CD8-positive, alpha-beta memory T cell (primary cell): ENCODE results near the gene SPATA33. TPM values are rescaled to one million over a fixed set of nuclear protein-coding genes. Genes with fewer than 3 reads are reported as not detected.
A peak's percentile ranks its signal among the peaks of the same experiment; 100 is the strongest.
"Not testable (repeated sequence)": the region's sequence is repeated elsewhere in the genome, so short reads cannot be mapped to it uniquely, and the experiment has no call there.

Experiments
- CTCF ChIA-PET: fragments of 350-600 bp; sonication (Branson Sonifier 250); formaldehyde crosslinking; loops from one replicate; lab custom pipeline; 2021; ENCODE audit warnings: antibody characterized with exemption; lab: Charles Lee
- POLR2A ChIA-PET: fragments of 350-600 bp; sonication (Branson Sonifier 250); formaldehyde crosslinking; loops from one replicate; lab custom pipeline; 2021; ENCODE audit warnings: antibody characterized with exemption; lab: Charles Lee
- DNase-seq, 5 donors: peaks; one replicate each; pipeline versions ENCODE4 v3.0.0 to v3.0.0-alpha.2; 2020 to 2022; ENCODE audit warnings: mixed read lengths in 1 of 5
- H3K27ac ChIP-seq: one replicate; pipeline ENCODE4 v1.7.0; 2013; ENCODE audit warnings: low read depth, mild to moderate bottlenecking, low read length, moderate library complexity
- H3K27me3 ChIP-seq: 2 replicates; pipeline ENCODE4 v1.7.0; 2013; ENCODE audit warnings: low read length, mild to moderate bottlenecking; ENCODE audit not compliant: insufficient read depth, poor library complexity, severe bottlenecking
- H3K36me3 ChIP-seq: 2 replicates; pipeline ENCODE4 v1.7.0; 2013; ENCODE audit warnings: mild to moderate bottlenecking, low read length, moderate library complexity; ENCODE audit not compliant: insufficient read depth
- H3K4me1 ChIP-seq: 2 replicates; pipeline ENCODE4 v1.7.0; 2013; ENCODE audit warnings: mild to moderate bottlenecking, low read length, moderate library complexity; ENCODE audit not compliant: insufficient read depth
- H3K4me3 ChIP-seq: 2 replicates; pipeline ENCODE4 v1.7.0; 2013; ENCODE audit warnings: mild to moderate bottlenecking, low read length
- H3K9me3 ChIP-seq: 2 replicates; pipeline ENCODE4 v1.7.0; 2013; ENCODE audit warnings: mild to moderate bottlenecking, low read length
- H3K27ac Mint-ChIP-seq, 8 donors: one replicate each; pipeline ENCODE4 v1.8.0; 2020 to 2021; ENCODE audit warnings: mixed read lengths in 8 of 8, mild to moderate bottlenecking in 6 of 8, inconsistent platforms in 3 of 8, moderate library complexity in 3 of 8
- H3K27me3 Mint-ChIP-seq, 2 donors: one replicate each; pipeline ENCODE4 v1.8.0; 2020 to 2021; ENCODE audit warnings: mixed read lengths in 2 of 2, mild to moderate bottlenecking in 1 of 2, moderate library complexity in 1 of 2
- H3K36me3 Mint-ChIP-seq, 3 donors: one replicate each; pipeline ENCODE4 v1.8.0; 2020 to 2021; ENCODE audit warnings: mixed read lengths in 3 of 3, inconsistent platforms in 1 of 3, mild to moderate bottlenecking in 1 of 3
- H3K4me1 Mint-ChIP-seq, 3 donors: one replicate each; pipeline ENCODE4 v1.8.0; 2020 to 2021; ENCODE audit warnings: mixed read lengths in 3 of 3, inconsistent platforms in 1 of 3, mild to moderate bottlenecking in 1 of 3
- H3K4me3 Mint-ChIP-seq, 7 donors: one replicate each; pipeline ENCODE4 v1.8.0; 2020 to 2021; ENCODE audit warnings: mixed read lengths in 7 of 7, mild to moderate bottlenecking in 6 of 7, moderate library complexity in 4 of 7, inconsistent platforms in 2 of 7
- H3K9me3 Mint-ChIP-seq, 5 donors: one replicate each; pipeline ENCODE4 v1.8.0; 2020 to 2022; ENCODE audit warnings: mixed read lengths in 5 of 5, mild to moderate bottlenecking in 3 of 5, moderate library complexity in 2 of 5, inconsistent platforms in 1 of 5
- polyA plus RNA-seq: library from polyadenylated mRNA; unstranded; fragments of 300-500 nt; fragmentation: Illumina TruSeq; gene quantifications from one replicate; pipeline ENCODE4 v1.2.3, GENCODE V29; 2021
- total RNA-seq, 2 experiments: library from RNA; stranded (reverse); gene quantifications; one replicate each; pipeline ENCODE4 v1.2.3, GENCODE V29; 2021

The SPATA33 gene
- total and polyA plus RNA-seq, 3 experiments from 2014 or later: 2.3 to 16.9 (median 16.9) TPM

GRCh38 chr16:89699629-89700099 is 42.0 kb downstream of the SPATA33 start:
- not testable (repeated sequence) for H3K36me3 ChIP-seq, H3K27me3 Mint-ChIP-seq, H3K27me3 ChIP-seq, H3K9me3 Mint-ChIP-seq, DNase-seq, H3K9me3 ChIP-seq, H3K4me3 ChIP-seq
- CTCF ChIA-PET: interaction anchor here (0.7 to 17.8 kb wide), 34 partner anchors 8 to 1857 kb away, joined by 3 to 323 read pairs (median 6); partner anchors contain the start of genes CDK10, CHMP1A, MC1R and SPATA33
- H3K27ac Mint-ChIP-seq: peak overlapping the region; percentile 81 to 97 (median 90)
- Histone ChIP-seq H3K4me1 (peaks cover 34% of the 10 kb centered on the region), H3K27ac (peak overlapping the region; percentile 96)
- peak overlapping the region in 5 of 7 donors; percentile 57 to 78 (median 68) for H3K4me3 Mint-ChIP-seq
- POLR2A ChIA-PET: interaction anchor here (0.6 to 1.9 kb wide), 5 partner anchors 13 to 174 kb away, joined by 3 to 10 read pairs (median 4); partner anchors contain the start of genes CDK10 and FANCA
- peaks cover 20 to 45% (median 28%) of the 10 kb centered on the region in 3 donors for H3K4me1 Mint-ChIP-seq
- H3K36me3 Mint-ChIP-seq: peaks cover 0 to 11% (median 0%) of the 10 kb centered on the region in 3 donors

- Mint-ChIP-seq H3K4me1 (peaks cover 20 to 45% (median 30%) of the 10 kb centered on the region in 3 donors), H3K36me3 (peaks cover 0 to 7% (median 0%) of the 10 kb centered on the region in 3 donors), H3K9me3 (no peaks in the 10 kb centered on the region), H3K27ac (peak overlapping the region; percentile 81 to 97 (median 90)), H3K27me3 (no peaks in the 10 kb centered on the region), H3K4me3 (peak overlapping the region; percentile 57 to 92 (median 73))
- peaks cover 34% of the 10 kb centered on the region for H3K4me1 ChIP-seq
- POLR2A ChIA-PET: interaction anchor here (0.6 to 1.9 kb wide), 7 partner anchors 14 to 174 kb away, joined by 3 to 10 read pairs (median 4); partner anchors contain the start of genes CDK10 and FANCA
- CTCF ChIA-PET: interaction anchor here (0.6 to 17.8 kb wide), 39 partner anchors 8 to 1857 kb away, joined by 3 to 323 read pairs (median 5); partner anchors contain the start of genes CDK10, CHMP1A, CPNE7 and FANCA
- H3K36me3 ChIP-seq: no peaks in the 10 kb centered on the region
- H3K27me3 ChIP-seq: no peaks in the 10 kb centered on the region
- no peaks in the 10 kb centered on the region for H3K9me3 ChIP-seq
- H3K27ac ChIP-seq: peak overlapping the region; percentile 96
- peak overlapping the region; percentile 81 for H3K4me3 ChIP-seq
- peak; percentile 92 to 98 (median 97) for DNase-seq
Observed at GRCh38 chr16:89700100-89700648, 42.5 kb downstream of the SPATA33 start.

- H3K4me3 ChIP-seq: peak overlapping the region; percentile 81
- Mint-ChIP-seq H3K27me3 (no peaks in the 10 kb centered on the region), H3K4me3 (peak overlapping the region; percentile 71 to 92 (median 78)), H3K9me3 (no peaks in the 10 kb centered on the region), H3K27ac (peak overlapping the region; percentile 81 to 97 (median 90)), H3K4me1 (peaks cover 21 to 40% (median 28%) of the 10 kb centered on the region in 3 donors), H3K36me3 (peaks cover 0 to 3% (median 0%) of the 10 kb centered on the region in 3 donors)
- no peaks in the 10 kb centered on the region for H3K36me3 ChIP-seq
- DNase-seq: peak; percentile 43 to 82 (median 62)
- ChIA-PET POLR2A (interaction anchor here (0.7 to 1.9 kb wide), 10 partner anchors 14 to 173 kb away, joined by 3 to 10 read pairs (median 6); partner anchors contain the start of gene CDK10), CTCF (interaction anchor here (0.6 to 17.8 kb wide), 37 partner anchors 7 to 1858 kb away, joined by 3 to 323 read pairs (median 5); partner anchors contain the start of genes CDK10, CHMP1A, CPNE7 and FANCA)
- H3K27ac ChIP-seq: peak overlapping the region; percentile 96
- no peaks in the 10 kb centered on the region for H3K9me3 ChIP-seq
- H3K27me3 ChIP-seq: no peaks in the 10 kb centered on the region
- peaks cover 33% of the 10 kb centered on the region for H3K4me1 ChIP-seq
Observed at GRCh38 chr16:89700649-89701424, 43.2 kb downstream of the SPATA33 start.

DNA sequence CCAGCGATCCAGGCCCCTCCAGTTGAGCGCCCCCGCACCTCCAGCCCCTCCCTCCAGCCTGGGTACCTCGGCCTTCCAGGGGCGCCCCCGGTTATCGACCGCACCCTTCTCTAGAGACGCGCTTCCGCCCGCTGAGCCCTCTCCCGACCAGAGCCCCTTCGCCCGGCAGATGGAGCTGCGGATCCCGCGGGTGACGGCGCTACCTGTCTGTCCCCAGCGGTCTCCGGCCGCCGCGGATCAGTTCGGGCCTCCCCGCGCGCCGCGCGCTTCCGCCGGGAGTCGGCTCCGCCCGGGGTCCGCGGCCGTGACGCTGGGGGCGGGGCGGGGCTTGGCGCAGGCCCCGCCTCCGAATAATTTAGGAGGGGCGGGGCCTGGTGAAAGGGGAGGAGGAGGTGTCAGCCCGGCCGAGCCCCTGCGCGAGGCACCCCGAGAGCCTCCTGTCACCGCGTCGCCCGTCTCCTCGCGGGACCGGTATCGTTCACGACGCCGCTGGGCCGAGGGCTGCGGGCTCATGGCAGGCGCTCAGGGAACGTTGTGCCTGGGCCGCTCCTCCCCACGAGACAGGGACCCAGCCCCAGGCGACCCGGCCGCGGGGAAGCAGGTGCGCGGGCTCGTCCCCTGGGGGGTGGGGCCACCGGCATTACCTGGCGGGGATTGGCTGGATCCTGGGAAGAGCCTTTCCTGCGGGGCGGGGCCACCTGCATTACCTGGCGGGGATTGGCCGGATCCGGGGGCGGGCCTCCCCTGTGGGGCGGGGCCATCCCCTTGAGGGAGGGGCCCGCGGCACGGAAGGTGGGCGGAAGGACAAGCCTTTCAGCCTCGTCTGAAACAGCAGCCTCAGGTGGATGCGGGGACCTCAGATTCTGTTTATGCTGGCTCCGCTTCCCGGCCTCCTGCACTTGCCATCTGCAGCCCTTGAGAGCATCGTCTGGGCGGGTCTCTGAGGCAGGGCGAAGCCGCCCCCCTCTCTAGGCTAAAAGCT is 44.1 kb downstream of the SPATA33 start, which contains the start of gene SPATA2L:
Gene SPATA2L (minus strand): TSS at position 281 of the 982 bp plus-strand sequence. CDS start 473 bp downstream, outside the sequence.
- peak; percentile 97 to 100 (median 98) for DNase-seq
- no peaks in the 10 kb centered on the region for H3K27me3 ChIP-seq
- ChIA-PET CTCF (interaction anchor here (1.2 to 17.8 kb wide), 14 partner anchors 8 to 207 kb away, joined by 4 to 323 read pairs (median 18); partner anchors contain the start of genes CPNE7 and TCF25), POLR2A (interaction anchor here (0.6 to 1.4 kb wide), 7 partner anchors 16 to 190 kb away, joined by 3 to 10 read pairs (median 5); no protein-coding TSS in a partner anchor)
- Mint-ChIP-seq H3K4me1 (peaks cover 21 to 36% (median 25%) of the 10 kb centered on the region in 3 donors), H3K4me3 (peak within 1 kb of the TSS; percentile 71 to 92 (median 78)), H3K27ac (peak within 1 kb of the TSS; percentile 81 to 97 (median 93)), H3K36me3 (peaks cover 0 to 3% (median 0%) of the 10 kb centered on the region in 3 donors), H3K9me3 (no peaks in the 10 kb centered on the region), H3K27me3 (no peaks in the 10 kb centered on the region)
- H3K4me3 ChIP-seq: peak within 1 kb of the TSS; percentile 81
- peaks cover 29% of the 10 kb centered on the region for H3K4me1 ChIP-seq
- H3K9me3 ChIP-seq: no peaks in the 10 kb centered on the region
- peak within 1 kb of the TSS; percentile 96 for H3K27ac ChIP-seq
- no peaks in the 10 kb centered on the region for H3K36me3 ChIP-seq

DNA sequence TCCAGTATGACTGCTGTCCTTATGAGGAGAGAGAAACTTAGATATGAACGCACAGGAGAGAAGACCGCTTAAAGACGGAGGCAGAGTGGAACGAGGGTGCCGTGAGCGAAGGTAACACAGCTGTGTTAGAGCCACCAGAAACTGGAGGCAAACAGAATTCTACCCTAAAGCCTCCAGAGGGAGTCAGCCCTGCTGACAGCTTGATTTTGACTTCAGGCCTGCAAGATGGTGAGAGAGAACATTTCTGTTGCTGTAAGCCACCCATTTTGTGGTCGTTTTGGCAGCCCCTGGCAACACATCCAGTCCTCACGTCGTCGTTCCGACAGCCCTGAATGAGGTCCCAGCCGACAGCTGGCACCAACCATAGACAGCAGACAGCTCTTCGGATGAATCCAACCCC is 46.6 kb downstream of the SPATA33 start:
- Histone ChIP-seq H3K4me3 (no peak overlapping the region), H3K9me3 (no peaks in the 10 kb centered on the region), H3K36me3 (no peaks in the 10 kb centered on the region), H3K27me3 (no peaks in the 10 kb centered on the region), H3K4me1 (peaks cover 25% of the 10 kb centered on the region), H3K27ac (no peak overlapping the region)
- CTCF ChIA-PET: interaction anchor here (1.0 to 17.8 kb wide), 5 partner anchors 12 to 159 kb away, joined by 3 to 323 read pairs (median 46); no protein-coding TSS in a partner anchor
- Mint-ChIP-seq H3K4me1 (peaks cover 17 to 27% (median 19%) of the 10 kb centered on the region in 3 donors), H3K9me3 (no peaks in the 10 kb centered on the region), H3K36me3 (peaks cover 0 to under 1% (median 0%) of the 10 kb centered on the region in 3 donors), H3K27ac (peak overlapping the region in 1 of 8 donors; percentile 43), H3K4me3 (no peak overlapping the region), H3K27me3 (no peaks in the 10 kb centered on the region)
- DNase-seq: no peak
- POLR2A ChIA-PET: interaction anchor here (1.8 kb wide), 1 partner anchor 16 kb away, joined by 4 read pairs; no protein-coding TSS in a partner anchor

DNA sequence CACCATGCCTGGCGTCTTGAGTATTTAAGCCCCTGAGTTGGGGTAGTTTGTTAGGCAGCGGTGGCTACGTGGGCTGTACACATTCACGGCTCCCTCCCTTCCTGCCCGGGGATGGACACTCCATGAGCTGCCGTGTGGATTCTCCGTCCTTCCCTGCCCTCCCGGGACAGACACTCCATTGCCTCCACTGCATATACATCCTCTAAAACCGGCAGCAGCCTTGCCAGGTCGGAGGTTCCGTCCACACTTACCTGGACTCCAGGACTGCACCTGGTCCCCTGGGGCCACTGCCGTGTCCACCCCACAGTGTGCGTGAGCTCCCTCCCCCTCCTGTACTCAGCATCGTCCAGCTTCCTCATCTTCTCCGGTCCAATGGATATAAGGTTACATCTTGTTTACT is 47.4 kb downstream of the SPATA33 start:
- no peaks in the 10 kb centered on the region for H3K36me3 Mint-ChIP-seq
- H3K27me3 ChIP-seq: no peaks in the 10 kb centered on the region
- H3K27ac ChIP-seq: no peak overlapping the region
- peaks cover 21% of the 10 kb centered on the region for H3K4me1 ChIP-seq
- H3K4me1 Mint-ChIP-seq: peaks cover 15 to 24% (median 17%) of the 10 kb centered on the region in 3 donors
- H3K4me3 ChIP-seq: no peak overlapping the region
- ChIA-PET POLR2A (interaction anchor here (0.5 to 1.8 kb wide), 2 partner anchors 15 to 79 kb away, joined by 4 to 5 read pairs; no protein-coding TSS in a partner anchor), CTCF (interaction anchor here (0.5 to 17.8 kb wide), 16 partner anchors 8 to 206 kb away, joined by 3 to 323 read pairs (median 8); partner anchors contain the start of gene TCF25)
- no peak overlapping the region for H3K27ac Mint-ChIP-seq
- H3K4me3 Mint-ChIP-seq: no peak overlapping the region
- H3K9me3 ChIP-seq: no peaks in the 10 kb centered on the region
- no peaks in the 10 kb centered on the region for H3K27me3 Mint-ChIP-seq
- no peaks in the 10 kb centered on the region for H3K9me3 Mint-ChIP-seq
- H3K36me3 ChIP-seq: no peaks in the 10 kb centered on the region
- no peak for DNase-seq
